ENCODE measurements around the gene ANO2.

ANO2 gene

GRCh38 chr12:5945071-5946008 is at the start of gene ANO2:
Gene ANO2, minus strand, starts transcription at chr12:5945259. Its CDS starts 42 bp downstream, at chr12:5945217.
- no peak for DNase-seq (ENCODE audit: low read depth in 2 of 2)

GRCh38 chr12:5989621-5990020 is 44.6 kb upstream of the ANO2 start:
- no peak for DNase-seq (ENCODE audit: low read depth in 2 of 2)

- peak; percentile 13 to 34 for DNase-seq (ENCODE audit: low read depth in 2 of 2)
Observed at GRCh38 chr12:5988659-5989116, 43.6 kb upstream of the ANO2 start.

DNA sequence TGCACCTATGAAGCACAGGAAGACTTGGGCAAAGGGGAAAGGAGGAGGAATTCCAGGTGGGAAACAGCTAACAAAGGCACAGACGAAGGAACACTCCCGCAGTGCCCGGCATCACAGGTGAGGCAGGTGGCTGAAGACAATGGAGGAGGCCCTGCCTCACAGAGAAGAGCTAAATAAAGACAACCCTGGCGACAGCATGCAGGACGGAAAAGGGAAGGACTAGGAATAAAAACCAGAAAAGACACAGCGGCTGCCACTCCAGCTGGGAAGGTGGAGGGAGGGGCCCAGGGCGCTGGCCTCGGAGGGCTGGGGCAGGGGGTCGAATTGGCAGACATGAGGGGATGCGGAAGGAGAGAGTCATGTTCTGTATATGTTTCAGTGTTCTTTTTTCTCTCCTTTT is 43.0 kb upstream of the ANO2 start:
- no peak for DNase-seq (ENCODE audit: low read depth in 2 of 2)

DNA sequence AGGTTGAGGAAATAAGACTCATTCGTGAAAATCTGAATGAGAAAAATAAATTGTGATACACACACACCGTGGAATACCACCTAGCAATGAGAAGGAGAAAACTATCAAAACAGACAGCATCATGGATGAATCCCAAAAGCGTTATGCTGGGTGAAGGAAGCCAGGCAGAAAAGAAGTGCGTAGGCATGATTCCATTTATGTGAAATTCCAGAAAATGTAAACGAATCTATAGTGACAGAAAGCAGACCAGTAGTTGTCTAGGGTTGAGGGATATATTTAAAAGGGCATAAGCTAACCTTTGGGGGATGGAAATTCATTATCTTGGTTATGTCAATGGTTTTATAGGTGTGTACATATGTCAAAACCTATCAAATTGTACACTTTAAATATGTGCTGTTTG is 42.5 kb upstream of the ANO2 start:
- DNase-seq (ENCODE audit: low read depth in 2 of 2): no peak

- no peak for DNase-seq (ENCODE audit: low read depth in 2 of 2)
Observed at GRCh38 chr12:5985471-5985870, 40.4 kb upstream of the ANO2 start.

- DNase-seq (ENCODE audit: low read depth in 2 of 2): no peak
Observed at GRCh38 chr12:5984873-5985272, 39.8 kb upstream of the ANO2 start.

- DNase-seq (ENCODE audit: low read depth in 2 of 2): no peak
Observed at GRCh38 chr12:5982106-5982505, 37.0 kb upstream of the ANO2 start.

GRCh38 chr12:5977556-5977955 is 32.5 kb upstream of the ANO2 start:
- no peak for DNase-seq (ENCODE audit: low read depth in 2 of 2)

- no peak for DNase-seq (ENCODE audit: low read depth in 2 of 2)
Observed at GRCh38 chr12:5976711-5977110, 31.7 kb upstream of the ANO2 start.

GRCh38 chr12:5976196-5976595 is 31.1 kb upstream of the ANO2 start:
- no peak for DNase-seq (ENCODE audit: low read depth in 2 of 2)

- DNase-seq (ENCODE audit: low read depth in 2 of 2): no peak
Observed at GRCh38 chr12:5973461-5974115, 28.5 kb upstream of the ANO2 start.

DNA sequence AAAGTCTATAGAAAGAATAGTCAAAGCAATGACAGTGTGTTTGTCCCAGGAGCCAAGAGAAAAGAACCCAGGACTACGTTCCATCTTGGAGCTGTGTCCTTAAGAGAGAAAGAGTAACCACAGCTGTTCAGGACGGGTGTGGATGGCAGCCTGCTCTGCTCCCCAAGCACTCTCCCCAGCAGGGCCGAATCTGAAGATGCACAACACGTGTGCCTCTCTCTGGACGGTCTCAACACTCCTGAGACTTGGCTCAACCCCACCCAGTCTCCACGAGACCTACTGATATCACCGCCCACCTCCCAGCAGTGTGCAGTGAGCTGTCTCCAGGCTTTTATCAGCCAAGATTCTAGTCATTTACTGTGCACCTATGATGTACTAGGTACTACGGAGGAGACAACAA is 27.3 kb upstream of the ANO2 start:
- no peak for DNase-seq (ENCODE audit: low read depth in 2 of 2)

DNA sequence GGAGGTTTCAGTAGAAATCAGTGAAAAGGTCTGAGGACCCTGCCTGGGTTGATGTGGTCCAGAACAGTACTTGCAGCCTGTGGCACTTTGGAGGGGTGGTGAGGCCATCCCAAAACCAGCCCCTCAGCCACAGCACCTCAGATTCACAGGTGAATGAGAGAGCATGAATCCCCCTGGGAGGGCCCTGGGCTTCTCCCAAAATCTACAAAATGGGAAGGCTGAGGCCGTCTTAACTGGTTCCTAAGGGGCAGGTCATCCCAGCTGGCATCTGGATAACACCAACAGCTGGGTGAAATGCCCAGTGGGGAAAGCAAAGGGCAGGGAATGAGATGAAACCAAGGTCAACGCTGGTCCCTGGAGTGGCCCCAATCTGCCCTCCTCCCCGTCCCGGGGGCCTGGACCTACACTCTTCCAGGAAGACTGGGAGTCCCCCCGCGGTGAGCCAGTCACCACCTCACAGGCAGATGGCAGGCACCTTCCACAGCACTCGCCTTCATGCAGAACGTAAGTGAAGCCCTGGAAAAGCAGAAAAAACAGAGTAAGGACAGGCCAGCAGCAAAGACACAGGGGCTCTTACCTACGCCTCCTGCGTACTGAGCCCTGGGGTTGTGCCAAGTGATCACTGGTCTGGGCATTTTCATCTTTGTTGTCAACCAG is 26.3 kb upstream of the ANO2 start:
- no peak for DNase-seq (ENCODE audit: low read depth in 2 of 2)

- DNase-seq (ENCODE audit: low read depth in 2 of 2): no peak
Observed at GRCh38 chr12:5969974-5970690, 25.1 kb upstream of the ANO2 start.

GRCh38 chr12:5969156-5969973 is 24.3 kb upstream of the ANO2 start:
- no peak for DNase-seq (ENCODE audit: low read depth in 2 of 2)

DNA sequence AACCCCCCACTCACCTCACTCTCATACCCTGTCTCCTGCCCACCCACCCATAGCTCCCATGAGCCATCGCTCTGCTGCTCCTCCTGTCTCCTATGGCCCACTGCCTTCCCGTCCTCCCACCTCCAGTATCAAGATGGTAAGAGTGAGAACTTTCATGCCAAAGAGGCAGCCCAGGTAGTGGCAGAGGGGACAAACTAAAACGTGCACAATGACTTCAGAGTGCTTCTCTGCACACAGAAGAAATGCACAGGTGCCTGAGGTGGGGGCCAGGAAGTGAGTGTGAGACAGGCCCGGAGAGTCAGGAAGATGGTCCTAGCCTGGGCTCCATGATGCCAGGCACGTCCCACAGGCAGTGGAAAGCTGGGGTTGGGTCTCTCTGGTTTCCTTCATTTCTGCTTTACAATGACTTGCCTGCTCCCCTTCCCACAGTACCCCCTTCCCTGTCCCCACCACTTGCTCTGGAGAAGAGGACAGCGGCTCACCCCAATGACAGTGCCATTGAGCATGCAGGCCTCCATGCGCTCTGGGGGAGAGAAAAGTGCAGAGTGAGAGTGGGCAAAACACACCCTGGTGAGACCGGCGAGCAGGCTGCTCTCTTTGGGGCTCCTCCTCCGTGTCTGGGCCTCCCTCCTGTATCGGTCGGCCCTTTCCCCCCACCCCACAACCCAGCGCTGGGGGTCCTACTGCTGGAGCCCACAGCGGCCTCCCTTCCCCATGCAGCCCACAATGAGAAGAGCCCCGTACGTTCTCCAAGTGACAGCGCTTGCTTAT is 22.8 kb upstream of the ANO2 start:
- DNase-seq (ENCODE audit: low read depth in 2 of 2): no peak

- no peak for DNase-seq (ENCODE audit: low read depth in 2 of 2)
Observed at GRCh38 chr12:5966486-5967095, 21.5 kb upstream of the ANO2 start.

- no peak for DNase-seq (ENCODE audit: low read depth in 2 of 2)
Observed at GRCh38 chr12:5965950-5966383, 20.9 kb upstream of the ANO2 start.

All from stimulated activated CD8-positive, alpha-beta memory T cell treated with anti-CD3 and anti-CD28 coated beads, Interleukin-15, amount 100 ng/mL, for 4 hours (primary cell).